CD4-positive, alpha-beta T cell treated with Interleukin-21 for 1 hour (primary cell): ENCODE data around the gene BRAT1.
A peak's percentile ranks its signal among the peaks of the same experiment; 100 is the strongest.
"Not testable (repeated sequence)": the region's sequence is repeated elsewhere in the genome, so short reads cannot be mapped to it uniquely, and the experiment has no call there.

ENCODE experiments used
- DNase-seq: peaks from one replicate; pipeline ENCODE4 v3.0.0-alpha.2; 2020

Gene BRAT1

GRCh38 chr7:2535872-2536627 lies 19.3 kb downstream of the BRAT1 start:
- not testable (repeated sequence) for DNase-seq

- DNase-seq = not testable (repeated sequence)
Measured at GRCh38 chr7:2534214-2534613, 21.1 kb downstream of the BRAT1 start.

- not testable (repeated sequence) for DNase-seq
Measured at GRCh38 chr7:2533566-2533965, 21.8 kb downstream of the BRAT1 start.

GRCh38 chr7:2532816-2533215 lies 22.5 kb downstream of the BRAT1 start:
- not testable (repeated sequence) for DNase-seq

GRCh38 chr7:2532199-2532772 lies 23.0 kb downstream of the BRAT1 start:
- DNase-seq = not testable (repeated sequence)

- DNase-seq = not testable (repeated sequence)
Measured at GRCh38 chr7:2531796-2532110, 23.6 kb downstream of the BRAT1 start.

- DNase-seq = not testable (repeated sequence)
Measured at GRCh38 chr7:2530994-2531795, 24.1 kb downstream of the BRAT1 start.

GRCh38 chr7:2530071-2530987 lies 25.0 kb downstream of the BRAT1 start:
- DNase-seq = peak; percentile 86

GRCh38 chr7:2529161-2530070 lies 25.9 kb downstream of the BRAT1 start:
- peak; percentile 67 for DNase-seq

GRCh38 chr7:2528481-2529095 lies 26.7 kb downstream of the BRAT1 start:
- DNase-seq = no peak

GRCh38 chr7:2527505-2528467 lies 27.5 kb downstream of the BRAT1 start:
- peak; percentile 47 for DNase-seq

GRCh38 chr7:2526659-2527504 lies 28.4 kb downstream of the BRAT1 start:
- no peak for DNase-seq

GRCh38 chr7:2525658-2526630 lies 29.4 kb downstream of the BRAT1 start:
- no peak for DNase-seq

GRCh38 chr7:2524808-2525657 lies 30.3 kb downstream of the BRAT1 start:
- DNase-seq = no peak

GRCh38 chr7:2523941-2524807 lies 31.1 kb downstream of the BRAT1 start:
- no peak for DNase-seq

GRCh38 chr7:2523461-2523936 lies 31.8 kb downstream of the BRAT1 start:
- no peak for DNase-seq
